IPS-18c (cell line): ENCODE data around the gene COL28A1.

ENCODE experiments used
- H3K4me3 ChIP-seq: 2 replicates; pipeline ENCODE4 v1.7.0; 2013; ENCODE audit warnings: low read depth, mild to moderate bottlenecking, low read length, moderate library complexity; ENCODE audit not compliant: insufficient read depth
- H3K9me3 ChIP-seq: one replicate; pipeline ENCODE4 v1.6.1; 2013; ENCODE audit warnings: mild to moderate bottlenecking, low read length, moderate library complexity; ENCODE audit not compliant: control insufficient read depth, insufficient read depth

Gene COL28A1

DNA sequence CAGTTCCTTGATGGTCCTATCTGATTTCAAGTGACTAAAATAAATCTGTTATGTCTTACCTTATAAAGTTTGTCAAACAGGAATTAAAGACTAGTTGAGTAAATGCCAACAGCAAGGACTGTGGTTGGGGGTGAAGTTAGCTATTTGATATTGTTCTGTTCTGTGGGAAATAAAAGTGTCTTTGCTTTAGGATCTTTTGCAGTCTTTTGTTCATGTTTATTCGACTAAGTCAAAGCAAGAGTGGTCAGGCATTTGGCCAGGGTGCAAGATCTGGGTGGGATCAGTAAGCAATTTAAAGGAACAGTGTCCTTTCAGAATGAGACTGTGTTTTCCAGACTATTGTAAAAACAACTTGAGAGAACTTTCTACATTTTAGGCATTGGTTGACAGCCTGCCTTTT is at the start of gene COL28A1:
Gene COL28A1 (minus strand): TSS at position 183 of the 400 bp plus-strand sequence. CDS start 2,998 bp downstream, outside the sequence.
- no peaks in the 10 kb centered on the region for H3K9me3 ChIP-seq
- H3K4me3 ChIP-seq: no peak within 1 kb of the TSS

DNA sequence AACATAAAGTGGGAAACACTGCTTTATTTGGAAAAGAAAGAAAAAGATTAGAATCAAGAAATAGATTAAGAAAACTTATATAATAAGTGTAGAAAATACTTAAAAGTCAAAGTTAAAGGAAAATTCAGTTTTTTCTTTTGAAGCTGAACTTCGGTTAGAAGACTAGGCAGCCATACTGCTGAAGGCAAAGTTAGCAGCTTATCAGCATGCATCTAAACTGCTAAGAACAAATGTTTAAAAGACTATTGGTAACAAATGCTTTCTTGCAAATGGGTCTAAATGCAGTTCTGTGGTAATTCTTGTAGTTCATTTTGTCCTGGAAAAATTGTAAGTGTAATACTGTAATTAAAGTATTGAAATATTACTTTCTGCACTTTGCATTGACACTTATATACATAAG is 49.0 kb upstream of the COL28A1 start:
- H3K4me3 ChIP-seq: no peak overlapping the region
- H3K9me3 ChIP-seq: no peaks in the 10 kb centered on the region

- no peak overlapping the region for H3K4me3 ChIP-seq
- H3K9me3 ChIP-seq: no peaks in the 10 kb centered on the region
Observed at GRCh38 chr7:7583731-7584130, 48.1 kb upstream of the COL28A1 start.

- Histone ChIP-seq H3K4me3 (no peak overlapping the region), H3K9me3 (no peaks in the 10 kb centered on the region)
Observed at GRCh38 chr7:7582596-7582995, 46.9 kb upstream of the COL28A1 start.

- no peaks in the 10 kb centered on the region for H3K9me3 ChIP-seq
- H3K4me3 ChIP-seq: no peak overlapping the region
Observed at GRCh38 chr7:7581531-7582179, 46.0 kb upstream of the COL28A1 start.

DNA sequence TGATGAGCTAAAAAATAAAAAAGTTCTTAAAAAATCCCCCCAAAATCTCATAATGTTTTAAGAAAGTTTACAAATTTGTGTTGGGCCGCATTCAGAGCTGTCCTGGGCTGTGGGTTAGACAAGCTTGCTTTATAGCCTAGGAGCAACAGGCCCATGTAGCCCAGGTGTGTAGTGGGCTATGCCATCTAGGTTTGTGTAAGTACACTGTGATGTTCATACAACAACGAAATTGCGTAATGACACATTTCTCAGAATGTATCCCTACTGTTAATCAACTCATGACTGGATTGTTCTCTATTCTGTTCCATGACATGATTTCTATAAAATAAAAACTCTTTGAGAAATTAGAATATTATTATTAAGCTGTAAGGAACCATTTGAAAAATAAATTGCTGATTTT is 44.0 kb upstream of the COL28A1 start:
- H3K4me3 ChIP-seq: no peak overlapping the region
- H3K9me3 ChIP-seq: no peaks in the 10 kb centered on the region

DNA sequence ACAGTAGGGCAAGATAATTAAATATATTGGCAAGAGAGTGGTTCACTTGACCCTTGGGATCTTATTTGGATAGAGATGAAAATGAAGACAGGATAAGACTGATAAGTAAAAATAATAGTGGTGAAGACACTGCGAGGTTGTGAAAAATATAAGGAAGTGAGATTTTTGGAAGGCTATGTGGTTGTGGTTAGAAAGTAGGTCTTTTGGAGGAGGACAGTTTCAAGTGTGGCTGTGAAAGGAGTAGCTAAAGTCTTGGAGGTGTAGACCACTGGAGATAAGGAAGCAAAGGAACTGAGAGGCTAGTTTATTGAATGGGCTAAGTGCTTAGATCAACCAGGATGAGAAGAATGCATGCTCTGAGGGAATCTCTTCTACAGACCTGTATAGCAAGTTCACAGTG is 42.2 kb upstream of the COL28A1 start:
- Histone ChIP-seq H3K9me3 (no peaks in the 10 kb centered on the region), H3K4me3 (no peak overlapping the region)

- H3K9me3 ChIP-seq: no peaks in the 10 kb centered on the region
- H3K4me3 ChIP-seq: no peak overlapping the region
Observed at GRCh38 chr7:7576344-7576743, 40.7 kb upstream of the COL28A1 start.

DNA sequence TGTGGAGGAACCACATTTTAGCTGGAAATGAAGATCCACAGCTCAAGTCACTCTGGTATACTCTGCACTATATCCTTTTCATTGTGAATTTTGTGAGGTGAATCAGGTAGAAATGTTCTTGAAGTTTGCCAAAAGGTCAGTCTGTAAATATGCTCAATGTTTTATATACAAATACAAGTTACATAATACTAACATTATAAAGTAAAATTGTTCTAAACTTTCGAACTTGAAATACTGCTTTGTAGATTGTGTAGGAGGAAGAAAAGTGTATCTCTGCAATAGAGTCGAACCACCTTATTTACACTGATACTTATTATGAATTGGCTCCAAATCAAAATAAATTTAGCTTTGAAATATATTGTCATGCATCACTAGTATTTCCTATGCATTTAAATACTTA is 38.0 kb upstream of the COL28A1 start:
- Histone ChIP-seq H3K9me3 (no peaks in the 10 kb centered on the region), H3K4me3 (no peak overlapping the region)

- H3K4me3 ChIP-seq: no peak overlapping the region
- no peaks in the 10 kb centered on the region for H3K9me3 ChIP-seq
Observed at GRCh38 chr7:7570584-7570983, 34.9 kb upstream of the COL28A1 start.

- Histone ChIP-seq H3K9me3 (no peaks in the 10 kb centered on the region), H3K4me3 (no peak overlapping the region)
Observed at GRCh38 chr7:7569615-7570014, 33.9 kb upstream of the COL28A1 start.

- Histone ChIP-seq H3K9me3 (no peaks in the 10 kb centered on the region), H3K4me3 (no peak overlapping the region)
Observed at GRCh38 chr7:7569081-7569527, 33.4 kb upstream of the COL28A1 start.

- Histone ChIP-seq H3K4me3 (peak overlapping the region; percentile 31; the same call in 1 of the 2 replicates), H3K9me3 (no peaks in the 10 kb centered on the region)
Observed at GRCh38 chr7:7568553-7568952, 32.9 kb upstream of the COL28A1 start.

- H3K4me3 ChIP-seq: peak overlapping the region; percentile 89
- no peaks in the 10 kb centered on the region for H3K9me3 ChIP-seq
Observed at GRCh38 chr7:7567898-7568531, 32.3 kb upstream of the COL28A1 start.

DNA sequence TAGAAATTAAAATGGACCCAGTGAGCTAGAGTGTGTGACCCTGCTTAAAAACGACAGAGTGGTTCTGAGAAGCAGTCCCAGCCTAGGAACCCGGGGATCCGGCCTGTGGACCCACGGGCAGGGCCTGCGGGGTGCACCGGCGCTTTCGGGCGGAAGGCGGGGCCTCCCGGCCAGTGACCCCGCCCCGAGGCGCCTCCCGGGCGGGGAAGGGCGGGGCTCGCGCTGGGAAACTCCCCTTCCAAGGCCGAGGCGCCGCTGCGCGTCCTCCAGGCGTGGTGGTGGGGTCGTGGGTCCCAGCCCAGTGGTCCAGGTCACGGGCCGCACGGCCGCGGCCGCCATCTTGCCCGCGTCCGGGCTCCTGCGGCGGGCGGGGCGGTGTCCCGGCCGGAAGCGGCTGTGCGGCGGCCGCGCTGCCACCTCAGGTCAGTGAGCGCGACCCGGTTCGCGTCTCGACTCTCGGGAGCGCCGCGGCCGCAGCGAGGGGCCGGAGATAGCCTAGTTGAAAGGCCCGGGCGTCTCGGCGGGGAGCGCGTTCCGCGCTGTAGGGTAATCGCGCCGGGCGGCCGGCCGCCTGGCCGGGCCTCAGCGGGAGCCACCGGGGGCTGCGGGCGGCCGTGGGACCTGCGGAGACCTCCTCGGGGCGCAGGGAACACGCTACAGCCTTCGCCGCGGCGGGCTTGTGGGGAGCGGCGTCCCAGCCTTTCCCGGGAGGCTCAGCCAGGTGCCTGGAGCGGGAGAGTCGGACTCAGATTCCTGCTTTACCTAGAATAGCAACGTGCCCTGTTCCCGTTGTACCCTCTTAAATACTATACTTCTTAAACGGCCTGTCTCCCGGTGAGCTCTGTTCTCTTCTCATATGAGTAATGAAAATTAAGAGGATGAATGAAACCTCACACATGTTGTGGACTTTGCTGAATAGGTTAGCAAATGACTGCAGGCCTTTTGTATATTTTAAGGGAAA is 31.3 kb upstream of the COL28A1 start, which contains the start of gene MIOS:
Gene MIOS (plus strand): TSS at position 234 of the 961 bp plus-strand sequence. CDS start 5,592 bp downstream, outside the sequence.
- peak within 1 kb of the TSS; percentile 89 for H3K4me3 ChIP-seq
- H3K9me3 ChIP-seq: no peaks in the 10 kb centered on the region

DNA sequence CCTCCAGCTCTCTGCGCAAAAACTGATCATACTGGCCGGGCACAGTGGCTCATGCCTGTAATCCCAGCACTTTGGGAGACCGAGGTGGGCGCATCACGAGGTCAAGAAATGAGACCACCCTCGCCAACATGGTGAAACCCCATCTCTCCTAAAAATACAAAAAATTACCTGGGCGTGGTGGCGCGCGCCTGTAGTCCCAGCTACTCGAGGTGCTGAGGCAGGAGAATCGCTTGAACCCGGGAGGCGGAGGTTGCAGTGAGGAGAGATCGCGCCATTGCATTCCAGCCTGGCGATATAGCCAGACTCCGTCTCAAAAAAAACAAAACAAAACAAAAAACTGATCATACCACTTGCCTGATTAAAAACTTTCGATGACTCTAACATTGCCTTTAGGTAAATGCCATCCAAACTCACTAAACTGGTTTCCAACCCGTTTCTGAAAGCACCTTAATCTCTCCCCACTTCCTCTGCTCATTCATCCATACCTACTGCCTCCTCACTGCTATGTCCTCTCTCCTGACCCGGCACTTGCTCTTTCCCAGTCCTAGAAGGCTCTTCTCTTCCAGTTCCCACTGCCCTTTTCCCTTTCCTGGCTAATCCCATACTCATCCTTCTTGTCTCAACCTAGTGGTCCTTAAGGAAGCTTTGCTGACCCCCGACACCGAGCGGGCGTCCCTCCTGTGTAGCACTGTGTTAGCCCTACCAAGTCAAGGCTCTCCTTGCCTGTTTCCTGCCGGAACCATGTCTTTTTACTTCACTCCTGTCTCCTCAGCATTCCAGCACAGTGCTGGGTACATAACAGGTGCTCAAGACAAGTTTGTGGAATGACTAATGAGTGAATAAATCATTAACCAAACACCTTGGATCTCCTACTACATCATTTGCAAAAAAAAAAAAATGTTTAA is 30.3 kb upstream of the COL28A1 start:
- Histone ChIP-seq H3K9me3 (no peaks in the 10 kb centered on the region), H3K4me3 (peak overlapping the region; percentile 89)
